ENCODE data around the gene NUP160.
"Not testable (repeated sequence)": the region's sequence is repeated elsewhere in the genome, so short reads cannot be mapped to it uniquely, and the experiment has no call there.

Gene NUP160

GRCh38 chr11:47891886-47892285 lies 43.7 kb upstream of the NUP160 start:
- Histone ChIP-seq H2AFZ (ENCODE audit: low read depth) (no peak overlapping the region), H3K79me2 (ENCODE audit: insufficient read depth, low read depth) (no peaks in the 10 kb centered on the region), H3K4me3 (IDR thresholded peaks at IDR 0.05; ENCODE audit: insufficient read depth, low read depth, low read length) (no peak overlapping the region), H3K4me2 (no peak overlapping the region), H4K20me1 (ENCODE audit: insufficient read depth) (no peaks in the 10 kb centered on the region), H3K27ac (no peak overlapping the region), H3K9ac (no peak overlapping the region), H3K36me3 (ENCODE audit: insufficient read depth) (no peaks in the 10 kb centered on the region), H3K4me1 (ENCODE audit: low read depth, poor library complexity, severe bottlenecking) (no peaks in the 10 kb centered on the region), H3K27me3 (ENCODE audit: insufficient read depth, low read depth) (no peaks in the 10 kb centered on the region)
- no peak for TF ChIP-seq CTCF (conservative IDR thresholded peaks at IDR 0.05; ENCODE audit: low read depth, low read length)

- Histone ChIP-seq H3K36me3 (ENCODE audit: insufficient read depth) (no peaks in the 10 kb centered on the region), H3K4me1 (ENCODE audit: low read depth, poor library complexity, severe bottlenecking) (no peaks in the 10 kb centered on the region), H3K27me3 (ENCODE audit: insufficient read depth, low read depth) (no peaks in the 10 kb centered on the region), H3K9ac (no peak overlapping the region), H3K27ac (no peak overlapping the region), H3K79me2 (ENCODE audit: insufficient read depth, low read depth) (no peaks in the 10 kb centered on the region), H3K4me3 (IDR thresholded peaks at IDR 0.05; ENCODE audit: insufficient read depth, low read depth, low read length) (no peak overlapping the region), H4K20me1 (ENCODE audit: insufficient read depth) (no peaks in the 10 kb centered on the region), H2AFZ (ENCODE audit: low read depth) (no peak overlapping the region), H3K4me2 (no peak overlapping the region)
- TF ChIP-seq CTCF (conservative IDR thresholded peaks at IDR 0.05; ENCODE audit: low read depth, low read length), result no peak
Measured at GRCh38 chr11:47889714-47890441, 41.7 kb upstream of the NUP160 start.

GRCh38 chr11:47887910-47888569 lies 39.9 kb upstream of the NUP160 start:
- TF ChIP-seq CTCF (conservative IDR thresholded peaks at IDR 0.05; ENCODE audit: low read depth, low read length), result no peak
- no peak overlapping the region for H3K9ac ChIP-seq
- H3K4me3 ChIP-seq (IDR thresholded peaks at IDR 0.05; ENCODE audit: insufficient read depth, low read depth, low read length), result no peak overlapping the region

GRCh38 chr11:47886096-47886495 lies 37.9 kb upstream of the NUP160 start:
- TF ChIP-seq CTCF (conservative IDR thresholded peaks at IDR 0.05; ENCODE audit: low read depth, low read length), result no peak
- H3K36me3 ChIP-seq (ENCODE audit: insufficient read depth), result no peaks in the 10 kb centered on the region
- no peaks in the 10 kb centered on the region for H3K4me1 ChIP-seq (ENCODE audit: low read depth, poor library complexity, severe bottlenecking)
- H3K4me2 ChIP-seq, result no peak overlapping the region
- no peaks in the 10 kb centered on the region for H3K27me3 ChIP-seq (ENCODE audit: insufficient read depth, low read depth)
- no peak overlapping the region for H3K9ac ChIP-seq
- no peak overlapping the region for H3K27ac ChIP-seq
- no peaks in the 10 kb centered on the region for H4K20me1 ChIP-seq (ENCODE audit: insufficient read depth)
- no peak overlapping the region for H2AFZ ChIP-seq (ENCODE audit: low read depth)
- H3K4me3 ChIP-seq (IDR thresholded peaks at IDR 0.05; ENCODE audit: insufficient read depth, low read depth, low read length), result no peak overlapping the region
- H3K79me2 ChIP-seq (ENCODE audit: insufficient read depth, low read depth), result no peaks in the 10 kb centered on the region

More at GRCh38 chr11:47887910-47888569, 39.9 kb upstream of the NUP160 start:
- Histone ChIP-seq H2AFZ (ENCODE audit: low read depth) (no peak overlapping the region), H4K20me1 (ENCODE audit: insufficient read depth) (no peaks in the 10 kb centered on the region), H3K79me2 (ENCODE audit: insufficient read depth, low read depth) (no peaks in the 10 kb centered on the region), H3K27ac (no peak overlapping the region), H3K4me1 (ENCODE audit: low read depth, poor library complexity, severe bottlenecking) (no peaks in the 10 kb centered on the region), H3K27me3 (ENCODE audit: insufficient read depth, low read depth) (no peaks in the 10 kb centered on the region), H3K4me2 (no peak overlapping the region), H3K36me3 (ENCODE audit: insufficient read depth) (no peaks in the 10 kb centered on the region)

- H3K9ac ChIP-seq; H3K79me2 ChIP-seq (ENCODE audit: insufficient read depth, low read depth); H2AFZ ChIP-seq (ENCODE audit: low read depth); H3K27ac ChIP-seq; H3K4me2 ChIP-seq; H3K4me3 ChIP-seq (IDR thresholded peaks at IDR 0.05; ENCODE audit: insufficient read depth, low read depth, low read length); H4K20me1 ChIP-seq (ENCODE audit: insufficient read depth); H3K4me1 ChIP-seq (ENCODE audit: low read depth, poor library complexity, severe bottlenecking); H3K27me3 ChIP-seq (ENCODE audit: insufficient read depth, low read depth); H3K36me3 ChIP-seq (ENCODE audit: insufficient read depth): not testable (repeated sequence)
Measured at GRCh38 chr11:47882437-47882836, 34.3 kb upstream of the NUP160 start.

Data from KMS-11 (cell line).